GM12891 (cell line): Measurements from ENCODE around the gene MRAS.

Experiments used
- DNase-seq: peaks from one replicate; pipeline ENCODE4 v3.0.0; 2011; ENCODE audit warnings: low spot score; ENCODE audit not compliant: insufficient read length
- FAIRE-seq: peaks from 2 replicates; lab custom pipeline; 2011; peaks lifted over from hg19 to GRCh38; lab: Jason Lieb, UNC
- PAX5 ChIP-seq: IDR thresholded peaks from 2 replicates; pipeline ENCODE4 v1.6.1; 2011; ENCODE audit warnings: low read length, moderate library complexity, mild to moderate bottlenecking; ENCODE audit not compliant: insufficient read depth, severe bottlenecking
- POLR2A ChIP-seq: IDR thresholded peaks from 2 replicates; pipeline ENCODE4 v1.6.1; 2011; ENCODE audit warnings: low read depth, low read length, control low read depth
- POLR2AphosphoS5 ChIP-seq: IDR thresholded peaks from 2 replicates; pipeline ENCODE4 v1.6.1; 2011; ENCODE audit warnings: low read depth, low read length, control low read depth
- POU2F2 ChIP-seq: IDR thresholded peaks from 2 replicates; pipeline ENCODE4 v1.6.1; 2011; ENCODE audit warnings: low read depth, mild to moderate bottlenecking, control low read depth, low read length, moderate library complexity
- SPI1 ChIP-seq: IDR thresholded peaks from 2 replicates; pipeline ENCODE4 v1.6.1; 2011; ENCODE audit warnings: low read depth, low read length, control low read depth
- TAF1 ChIP-seq: IDR thresholded peaks from 2 replicates; pipeline ENCODE4 v1.6.1; 2011; ENCODE audit warnings: low read depth, low read length, control low read depth

Gene MRAS

GRCh38 chr3:138355071-138355470 lies 6.7 kb downstream of the MRAS start:
- TF ChIP-seq TAF1 (no peak), SPI1 (no peak), POU2F2 (no peak), POLR2AphosphoS5 (no peak), PAX5 (no peak), POLR2A (no peak)
- FAIRE-seq: no peak
- no peak for DNase-seq

GRCh38 chr3:138356730-138357405 lies 8.5 kb downstream of the MRAS start:
- DNase-seq: no peak
- TF ChIP-seq SPI1: no peak
- no peak for TF ChIP-seq POLR2AphosphoS5
- TF ChIP-seq POU2F2: no peak
- no peak for TF ChIP-seq POLR2A
- no peak for TF ChIP-seq TAF1
- TF ChIP-seq PAX5: no peak
- no peak for FAIRE-seq

GRCh38 chr3:138359148-138359918 lies 11.0 kb downstream of the MRAS start:
- TF ChIP-seq SPI1 (no peak), TAF1 (no peak), POU2F2 (no peak)

GRCh38 chr3:138359919-138360868 lies 11.8 kb downstream of the MRAS start:
- DNase-seq: no peak
- TF ChIP-seq PAX5: no peak
- TF ChIP-seq POLR2AphosphoS5: no peak
- no peak for TF ChIP-seq SPI1
- TF ChIP-seq POLR2A: no peak
- no peak for TF ChIP-seq POU2F2
- TF ChIP-seq TAF1: no peak
- FAIRE-seq: no peak

More at GRCh38 chr3:138359148-138359918, 11.0 kb downstream of the MRAS start:
- DNase-seq: no peak
- no peak for FAIRE-seq

GRCh38 chr3:138360869-138361525 lies 12.6 kb downstream of the MRAS start:
- FAIRE-seq: no peak
- DNase-seq: no peak
- TF ChIP-seq POLR2AphosphoS5: no peak
- TF ChIP-seq POU2F2: no peak
- no peak for TF ChIP-seq POLR2A
- TF ChIP-seq TAF1: no peak
- TF ChIP-seq PAX5: no peak
- no peak for TF ChIP-seq SPI1

DNA sequence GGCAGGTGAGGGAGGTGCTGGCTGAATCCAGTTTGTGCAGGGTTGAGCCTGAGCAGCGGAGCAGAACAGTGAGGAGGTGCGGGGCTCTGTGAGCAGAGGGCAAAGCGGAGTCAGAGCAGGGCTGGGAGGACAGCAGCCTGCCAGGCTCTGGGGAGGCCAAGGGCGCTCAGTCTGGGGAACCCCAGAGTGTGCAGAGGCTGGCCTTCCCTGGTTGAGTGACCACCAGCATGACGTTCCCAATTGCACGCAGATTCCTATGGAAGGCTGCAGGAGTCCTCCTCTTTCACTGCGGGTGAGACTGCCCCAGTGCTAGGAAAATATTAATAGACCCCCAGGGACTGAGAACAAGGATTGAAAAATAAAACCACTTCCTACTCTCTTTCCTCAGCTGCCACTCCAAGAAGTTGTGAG lies 13.2 kb downstream of the MRAS start:
- FAIRE-seq: no peak
- no peak for TF ChIP-seq POLR2A
- TF ChIP-seq PAX5: no peak
- TF ChIP-seq SPI1: no peak
- TF ChIP-seq POLR2AphosphoS5: no peak
- no peak for TF ChIP-seq TAF1
- TF ChIP-seq POU2F2: no peak
- DNase-seq: no peak

DNA sequence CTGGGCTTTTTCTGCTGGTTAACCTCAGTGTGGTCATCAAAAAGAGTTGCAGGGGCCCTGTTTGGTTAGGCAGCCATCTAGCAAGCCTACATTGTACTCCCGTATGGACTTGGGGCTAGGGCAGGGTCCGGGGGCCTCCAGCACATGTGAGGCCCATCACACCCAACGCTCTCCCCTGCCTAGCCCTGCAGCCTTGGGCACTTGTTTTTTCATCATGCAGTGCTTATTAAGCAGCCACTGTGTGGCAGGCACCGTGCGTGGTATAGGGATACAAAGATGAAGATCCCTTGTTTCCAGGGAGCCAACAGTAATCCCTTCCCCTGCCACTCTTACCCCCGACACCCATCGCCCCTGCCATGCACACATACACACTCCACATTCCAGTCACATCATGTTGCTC lies 14.2 kb downstream of the MRAS start:
- DNase-seq (no peak), FAIRE-seq (no peak)
- TF ChIP-seq SPI1: no peak
- TF ChIP-seq PAX5: no peak
- TF ChIP-seq TAF1: no peak
- TF ChIP-seq POLR2A: no peak
- TF ChIP-seq POU2F2: no peak
- no peak for TF ChIP-seq POLR2AphosphoS5

DNA sequence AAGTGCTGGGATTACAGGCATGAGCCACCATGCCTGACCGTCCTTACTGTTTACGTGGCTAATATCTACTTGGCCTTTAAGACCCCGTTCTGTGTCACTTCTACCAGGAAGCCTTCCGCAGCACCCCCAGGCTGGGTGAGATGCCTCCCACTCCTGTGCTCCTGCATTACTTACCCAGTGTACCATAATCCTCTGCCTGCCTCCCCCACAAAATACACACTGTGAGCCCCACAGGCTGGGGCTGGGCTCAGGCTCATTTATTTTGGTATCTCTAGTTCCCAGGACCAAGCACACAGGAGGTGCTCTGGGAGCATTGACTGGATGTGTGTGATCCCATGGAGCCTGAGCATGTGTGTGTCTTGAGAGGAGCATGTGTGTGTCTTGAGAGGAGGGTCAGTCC lies 14.9 kb downstream of the MRAS start:
- no peak for FAIRE-seq
- no peak for TF ChIP-seq TAF1
- TF ChIP-seq POU2F2: no peak
- no peak for TF ChIP-seq POLR2A
- TF ChIP-seq POLR2AphosphoS5: no peak
- no peak for TF ChIP-seq SPI1
- TF ChIP-seq PAX5: no peak

GRCh38 chr3:138364356-138365252 lies 16.2 kb downstream of the MRAS start:
- no peak for TF ChIP-seq POLR2AphosphoS5
- FAIRE-seq (no peak), DNase-seq (no peak)

More for the DNA sequence above, 14.9 kb downstream of the MRAS start:
- DNase-seq: no peak
